LoVo (cell line): Measurements from ENCODE around the gene OIT3.
"Not testable (repeated sequence)": the region's sequence is repeated elsewhere in the genome, so short reads cannot be mapped to it uniquely, and the experiment has no call there.

Experiments
- DNase-seq: peaks from one replicate; pipeline ENCODE4 v3.0.0-alpha.2; 2016; ENCODE audit warnings: low spot score

OIT3 gene

GRCh38 chr10:72903941-72904446 is 10.5 kb downstream of the OIT3 start:
- not testable (repeated sequence) for DNase-seq

- DNase-seq: no peak
These were observed 11.3 kb downstream of the OIT3 start for GRCh38 chr10:72904806-72905205.

DNA sequence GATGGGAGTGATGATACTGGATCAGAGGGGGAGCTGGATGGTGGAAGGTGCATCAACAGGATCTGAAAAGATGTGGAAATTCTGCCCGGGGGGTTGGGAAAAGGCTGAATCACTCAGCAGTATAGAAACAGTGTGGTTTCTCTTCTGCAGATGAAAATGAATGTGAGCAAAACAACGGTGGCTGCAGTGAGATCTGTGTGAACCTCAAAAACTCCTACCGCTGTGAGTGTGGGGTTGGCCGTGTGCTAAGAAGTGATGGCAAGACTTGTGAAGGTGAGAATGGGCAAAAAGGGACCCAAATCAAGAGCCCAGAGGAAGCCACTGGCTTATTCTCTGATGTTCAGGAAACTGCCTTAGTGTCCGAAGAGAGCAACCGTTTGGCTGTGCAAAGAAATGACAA is 12.9 kb downstream of the OIT3 start:
- no peak for DNase-seq

DNA sequence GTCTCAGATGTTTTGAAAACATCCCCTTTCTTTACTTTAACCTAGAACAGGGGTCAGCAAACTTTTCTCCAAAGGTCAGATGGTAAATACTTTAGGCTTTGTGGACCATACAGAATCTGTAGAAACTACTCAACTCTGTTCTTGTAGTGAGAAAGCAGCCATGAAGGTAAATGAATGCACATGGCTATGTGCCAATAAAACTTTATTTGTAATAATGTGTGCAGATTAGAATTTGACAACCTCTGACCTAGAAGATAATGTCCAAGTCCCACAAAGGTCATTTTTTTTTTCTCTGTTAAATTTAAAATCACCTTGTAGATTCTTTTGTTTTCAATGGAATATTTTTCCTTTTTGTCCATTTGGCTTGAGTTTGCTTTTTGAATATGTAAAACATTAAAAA is 17.2 kb downstream of the OIT3 start:
- no peak for DNase-seq

DNA sequence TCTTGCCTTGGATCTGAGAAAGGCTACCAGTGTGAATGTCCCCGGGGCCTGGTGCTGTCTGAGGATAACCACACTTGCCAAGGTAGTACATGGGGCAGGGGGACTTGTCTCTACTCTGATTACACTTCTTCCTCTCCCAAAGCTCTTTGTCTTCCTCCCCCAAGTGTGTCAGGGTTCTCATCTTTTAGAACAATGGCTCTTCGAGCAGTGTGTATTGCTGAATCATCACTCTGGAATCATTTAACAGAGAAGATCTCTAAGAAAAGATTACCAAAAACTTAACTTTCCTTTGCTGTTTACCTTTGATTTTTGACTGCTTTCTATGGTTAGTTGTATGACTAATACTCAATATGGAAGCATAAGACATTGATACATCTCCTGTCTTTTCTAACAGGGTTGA is 18.2 kb downstream of the OIT3 start:
- no peak for DNase-seq

DNA sequence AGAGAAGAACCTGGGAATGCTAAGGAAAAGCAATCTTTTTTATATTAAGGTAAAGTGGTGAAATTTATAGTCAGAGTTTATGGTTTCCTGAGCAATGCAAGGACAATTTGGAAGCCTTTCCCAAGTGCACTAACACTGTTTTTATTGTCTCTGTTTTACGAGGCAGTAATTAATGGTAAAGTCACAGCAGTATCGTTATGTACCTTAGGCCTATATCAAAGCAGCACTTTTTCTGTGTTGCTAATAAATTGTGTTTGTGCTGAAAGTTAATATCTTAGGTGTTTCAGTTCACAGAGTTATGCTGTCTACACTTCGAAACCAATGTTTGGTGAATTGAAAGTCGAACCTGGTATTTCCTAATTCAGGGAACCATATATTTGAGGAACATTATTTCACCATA is 19.2 kb downstream of the OIT3 start:
- peak; percentile 6 for DNase-seq

- no peak for DNase-seq
These were observed 19.7 kb downstream of the OIT3 start for GRCh38 chr10:72913287-72913686.

DNA sequence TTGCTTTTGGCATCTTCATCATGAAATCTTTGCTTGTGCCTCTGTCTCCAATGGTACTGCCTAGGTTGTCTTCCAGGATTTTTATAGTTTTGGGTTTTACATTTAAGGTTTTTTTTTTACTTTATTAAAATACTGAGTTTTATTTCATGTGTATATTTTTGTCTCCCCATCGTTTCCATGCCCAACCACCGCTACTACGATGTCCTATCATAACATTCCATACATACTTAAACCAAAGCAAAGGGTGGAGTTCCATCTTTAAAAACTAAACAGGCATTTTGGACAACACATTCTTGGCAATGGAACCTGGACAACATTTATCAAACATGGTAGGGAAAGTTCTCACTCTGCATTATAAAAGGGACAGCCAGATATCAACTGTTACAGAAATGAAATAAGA is 23.7 kb downstream of the OIT3 start:
- DNase-seq: not testable (repeated sequence)

GRCh38 chr10:72917803-72918332 is 24.3 kb downstream of the OIT3 start:
- DNase-seq: not testable (repeated sequence)

DNA sequence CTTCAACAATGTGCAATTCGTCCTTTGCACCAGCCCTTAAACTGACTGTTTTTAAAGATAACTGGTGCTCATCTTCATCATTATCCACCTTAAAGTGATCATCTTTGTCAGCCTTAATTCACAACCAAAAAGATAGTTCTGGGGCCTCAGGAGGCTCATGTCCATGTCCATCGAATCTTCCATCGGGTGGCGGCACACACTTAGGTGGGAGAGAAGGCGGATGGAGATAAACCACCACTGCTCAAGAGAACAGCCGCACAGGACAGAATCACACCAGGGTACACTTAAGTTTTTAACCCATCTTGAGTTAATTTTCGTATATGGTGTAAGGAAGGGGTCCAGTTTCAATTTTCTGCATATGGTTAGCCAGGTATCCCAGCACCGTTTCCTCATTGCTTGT is 24.8 kb downstream of the OIT3 start:
- DNase-seq: no peak

- not testable (repeated sequence) for DNase-seq
These were observed 27.7 kb downstream of the OIT3 start for GRCh38 chr10:72921147-72921683.

DNA sequence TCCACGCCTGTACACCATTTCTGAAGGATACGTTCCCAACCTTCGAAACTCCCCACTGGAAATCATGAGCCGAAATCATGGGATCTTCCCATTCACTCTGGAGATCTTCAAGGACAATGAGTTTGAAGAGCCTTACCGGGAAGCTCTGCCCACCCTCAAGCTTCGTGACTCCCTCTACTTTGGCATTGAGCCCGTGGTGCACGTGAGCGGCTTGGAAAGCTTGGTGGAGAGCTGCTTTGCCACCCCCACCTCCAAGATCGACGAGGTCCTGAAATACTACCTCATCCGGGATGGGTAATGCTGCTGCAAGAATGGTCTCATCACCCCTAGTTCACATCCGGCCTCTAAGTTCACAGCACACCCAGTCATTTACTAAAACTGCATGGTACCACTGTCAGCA is 30.8 kb downstream of the OIT3 start:
- no peak for DNase-seq

DNA sequence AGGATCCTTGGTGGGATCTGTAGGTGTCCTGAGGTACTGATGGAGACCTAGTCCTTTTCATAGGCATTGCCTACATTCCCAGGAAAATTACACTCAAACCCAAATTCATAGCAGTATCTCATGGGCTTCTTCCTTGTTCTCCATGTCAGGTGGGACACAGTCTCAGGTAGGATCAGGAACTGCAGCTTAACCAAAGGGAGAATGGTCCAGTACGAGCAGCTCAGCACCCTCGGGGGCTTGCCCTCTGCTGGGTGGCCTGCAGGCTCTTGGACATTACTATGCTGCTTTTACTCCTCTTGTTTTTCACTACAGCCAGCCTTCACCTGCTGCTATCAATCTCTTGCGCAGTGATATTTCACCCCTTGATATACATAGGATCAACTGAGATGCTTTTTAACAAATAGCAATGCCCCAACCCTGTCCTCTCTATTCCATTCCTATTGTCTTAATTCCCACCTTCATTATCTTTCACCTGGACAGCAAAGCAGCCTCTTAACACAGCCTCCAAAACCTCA is 32.5 kb downstream of the OIT3 start:
- DNase-seq: no peak

DNA sequence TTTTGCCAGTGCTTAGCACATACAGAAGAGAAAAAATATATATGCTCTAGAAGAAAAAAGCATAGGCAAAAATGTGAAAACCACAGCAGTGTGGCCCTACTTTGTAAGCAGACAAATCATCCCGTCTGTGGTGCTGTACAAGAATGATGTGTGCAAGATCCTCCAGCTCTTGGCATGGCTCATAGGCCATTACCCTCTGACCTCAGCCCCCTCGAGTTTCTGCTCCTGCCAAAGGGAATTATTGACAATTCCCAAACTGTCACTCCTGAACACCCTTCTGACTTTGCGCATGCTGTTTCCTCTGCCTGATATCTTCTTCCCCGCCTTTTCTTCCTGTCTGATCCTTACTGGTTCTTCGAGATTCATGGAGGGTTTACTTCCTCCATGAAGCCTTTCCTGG is 33.9 kb downstream of the OIT3 start:
- no peak for DNase-seq

- no peak for DNase-seq
These were observed 35.3 kb downstream of the OIT3 start for GRCh38 chr10:72928798-72929197.

- no peak for DNase-seq
These were observed 36.7 kb downstream of the OIT3 start for GRCh38 chr10:72930276-72930675.

GRCh38 chr10:72932259-72933015 is 38.9 kb downstream of the OIT3 start:
- no peak for DNase-seq

DNA sequence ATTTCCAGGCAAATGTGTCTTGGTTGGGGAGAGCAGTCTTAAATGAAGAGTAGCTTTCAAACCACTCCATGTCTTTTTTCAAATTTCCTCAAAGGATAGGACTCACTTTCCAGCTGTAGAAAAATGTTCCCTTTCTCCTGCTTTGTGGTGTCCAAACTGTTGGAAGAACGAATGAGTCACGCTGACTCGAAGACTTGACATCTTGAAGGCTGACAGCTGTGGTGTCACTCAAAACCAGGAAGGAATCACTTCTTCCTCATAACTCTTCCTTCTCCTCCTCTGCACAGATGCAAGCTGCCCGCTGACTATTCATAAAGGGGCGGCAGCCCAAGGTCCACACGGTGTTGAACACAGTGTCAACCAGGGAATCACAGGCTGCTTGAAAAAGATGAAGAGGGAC is 41.8 kb downstream of the OIT3 start:
- no peak for DNase-seq

GRCh38 chr10:72943498-72944234 is 50.1 kb downstream of the OIT3 start:
- no peak for DNase-seq

DNA sequence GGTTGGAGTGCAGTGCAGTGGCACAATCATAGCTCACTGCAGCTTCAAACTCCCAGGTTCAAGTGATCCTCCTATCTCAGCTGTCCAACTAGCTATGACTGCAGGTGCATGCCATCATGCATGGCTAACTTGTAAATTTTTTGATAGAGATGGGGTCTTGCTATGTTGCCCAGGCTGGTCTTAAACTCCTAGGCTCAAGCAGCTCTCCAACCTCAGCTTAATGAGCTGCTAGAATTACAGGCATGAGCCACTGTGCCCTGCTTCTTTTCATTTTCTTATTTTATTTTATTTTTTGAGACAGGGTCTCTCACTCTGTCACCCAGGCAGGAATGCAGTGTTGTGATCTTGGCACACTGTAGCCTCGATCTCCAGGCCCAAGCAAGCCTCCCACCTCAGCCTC is 53.4 kb downstream of the OIT3 start:
- no peak for DNase-seq

GRCh38 chr10:72948762-72949161 is 55.2 kb downstream of the OIT3 start:
- DNase-seq: no peak

DNA sequence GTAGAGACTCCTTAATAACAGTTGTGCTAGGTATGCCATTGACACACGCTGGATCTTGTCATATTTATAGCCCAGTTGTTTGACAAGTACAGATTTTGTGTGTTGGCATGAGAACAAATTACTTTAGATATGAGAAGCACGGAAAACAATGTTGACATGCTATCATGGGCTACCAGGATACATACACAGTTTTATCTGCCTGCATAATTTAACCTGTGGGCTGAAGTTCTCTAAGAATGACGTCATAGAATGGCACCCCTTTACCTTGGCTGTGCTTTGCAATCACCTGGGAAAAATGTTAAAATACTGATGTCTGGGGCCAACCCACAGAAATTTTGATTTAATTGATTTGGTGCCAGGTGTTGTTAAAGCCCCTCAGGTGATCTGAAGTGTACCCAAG is 58.2 kb downstream of the OIT3 start:
- DNase-seq: no peak

- no peak for DNase-seq
These were observed 58.6 kb downstream of the OIT3 start for GRCh38 chr10:72952189-72952588.
